Measurements from ENCODE around the gene KANK4.
"Not testable (repeated sequence)": the region's sequence is repeated elsewhere in the genome, so short reads cannot be mapped to it uniquely, and the experiment has no call there.

The KANK4 gene

GRCh38 chr1:62234688-62235087 lies 84.5 kb downstream of the KANK4 start:
- no peak for DNase-seq

GRCh38 chr1:62233926-62234450 lies 85.2 kb downstream of the KANK4 start:
- DNase-seq: no peak

- no peak for DNase-seq
Observed at GRCh38 chr1:62232871-62233278, 86.4 kb downstream of the KANK4 start.

GRCh38 chr1:62230718-62231117 lies 88.5 kb downstream of the KANK4 start:
- no peak for DNase-seq

GRCh38 chr1:62229932-62230331 lies 89.3 kb downstream of the KANK4 start:
- no peak for DNase-seq

- DNase-seq: no peak
Observed at GRCh38 chr1:62229468-62229867, 89.8 kb downstream of the KANK4 start.

- no peak for DNase-seq
Observed at GRCh38 chr1:62228883-62229187, 90.4 kb downstream of the KANK4 start.

GRCh38 chr1:62228136-62228882 lies 90.9 kb downstream of the KANK4 start:
- DNase-seq: no peak

GRCh38 chr1:62227496-62227895 lies 91.7 kb downstream of the KANK4 start:
- no peak for DNase-seq

GRCh38 chr1:62224182-62224581 lies 95.1 kb downstream of the KANK4 start:
- no peak for DNase-seq

GRCh38 chr1:62222321-62222720 lies 96.9 kb downstream of the KANK4 start:
- DNase-seq: no peak

GRCh38 chr1:62221171-62221570 lies 98.1 kb downstream of the KANK4 start:
- DNase-seq: no peak

- not testable (repeated sequence) for DNase-seq
Observed at GRCh38 chr1:62220456-62220855, 98.8 kb downstream of the KANK4 start.

- no peak for DNase-seq
Observed at GRCh38 chr1:62218604-62219003, 100.6 kb downstream of the KANK4 start.

GRCh38 chr1:62213075-62213914 lies 105.9 kb downstream of the KANK4 start:
- no peak for DNase-seq

- DNase-seq: no peak
Observed at GRCh38 chr1:62212411-62212810, 106.8 kb downstream of the KANK4 start.

- DNase-seq: no peak
Observed at GRCh38 chr1:62210960-62211359, 108.3 kb downstream of the KANK4 start.

GRCh38 chr1:62209931-62210595 lies 109.2 kb downstream of the KANK4 start:
- DNase-seq: no peak

GRCh38 chr1:62208970-62209369 lies 110.3 kb downstream of the KANK4 start:
- DNase-seq: no peak

- no peak for DNase-seq
Observed at GRCh38 chr1:62208087-62208486, 111.1 kb downstream of the KANK4 start.

GRCh38 chr1:62207187-62207586 lies 112.0 kb downstream of the KANK4 start:
- no peak for DNase-seq

GRCh38 chr1:62198781-62199125 lies 120.5 kb downstream of the KANK4 start:
- no peak for DNase-seq

GRCh38 chr1:62198069-62198780 lies 121.0 kb downstream of the KANK4 start:
- no peak for DNase-seq
